Measurements from ENCODE around the gene FMOD. TPM values are rescaled to one million over a fixed set of nuclear protein-coding genes. Genes with fewer than 3 reads are reported as not detected.
"Not testable (repeated sequence)": the region's sequence is repeated elsewhere in the genome, so short reads cannot be mapped to it uniquely, and the experiment has no call there.

The FMOD gene
- total and polyA plus RNA-seq, 2 donors (not counting 1 experiment from before 2014, with no cell fraction given): 3.3 to 9.0 TPM

DNA sequence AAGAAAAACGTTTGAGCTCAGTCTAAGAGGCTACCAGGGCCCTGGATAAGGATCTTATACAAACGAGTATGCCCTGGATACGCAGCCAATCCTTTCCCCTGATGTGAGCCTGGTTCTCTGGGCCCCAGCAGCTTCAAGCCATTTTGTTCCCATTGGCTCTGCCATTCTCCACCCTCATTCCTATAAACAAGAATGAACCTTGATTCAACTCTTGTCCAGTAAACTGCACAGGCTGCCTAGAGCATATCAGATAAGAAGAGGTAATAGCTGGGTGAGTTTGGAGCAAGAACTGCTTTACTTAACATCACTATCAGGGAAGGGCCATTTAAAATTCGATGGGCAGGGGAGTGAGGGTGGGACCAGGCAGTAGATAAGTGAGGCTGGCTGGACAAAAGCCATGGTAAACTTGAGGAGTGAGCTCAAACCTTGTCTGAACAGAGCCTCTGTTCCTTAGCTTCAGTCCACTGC lies 34.3 kb downstream of the FMOD start:
- Histone ChIP-seq H3K27me3 (ENCODE audit: control insufficient read depth, insufficient read depth, low read length) (peaks cover 15% of the 10 kb centered on the region), H4K20me1 (ENCODE audit: control insufficient read depth, extremely low read depth, insufficient read depth, low read length) (no peaks in the 10 kb centered on the region), H3K4me3 (replicated peaks in 1 of 4; ENCODE audit: control extremely low read depth in 1 of 4, insufficient read depth in 1 of 4, low read depth in 3 of 4, low read length in 4 of 4) (no peak overlapping the region), H3K36me3 (ENCODE audit: control insufficient read depth, insufficient read depth, low read length) (no peaks in the 10 kb centered on the region), H3K9me3 (ENCODE audit: control insufficient read depth, insufficient read depth, low read depth, low read length) (no peaks in the 10 kb centered on the region), H2AFZ (ENCODE audit: low read length) (no peak overlapping the region), H3K27ac (ENCODE audit: insufficient read depth, low read length) (no peak overlapping the region), H3K4me1 (ENCODE audit: control insufficient read depth, extremely low read depth, insufficient read depth, low read length) (no peaks in the 10 kb centered on the region), H3K79me2 (ENCODE audit: control insufficient read depth, insufficient read depth, low read length) (no peaks in the 10 kb centered on the region), H3K4me2 (ENCODE audit: extremely low read depth, insufficient read depth, low read length) (no peak overlapping the region), H3K9ac (ENCODE audit: insufficient read depth, low read length) (no peak overlapping the region)
- DNase-seq (ENCODE audit: low read depth in 2 of 2): peak; percentile 42 to 77
- no peak for TF ChIP-seq EZH2 (IDR thresholded peaks at IDR 0.05; ENCODE audit: low read length, missing control alignments)
- TF ChIP-seq, protein P1, sequence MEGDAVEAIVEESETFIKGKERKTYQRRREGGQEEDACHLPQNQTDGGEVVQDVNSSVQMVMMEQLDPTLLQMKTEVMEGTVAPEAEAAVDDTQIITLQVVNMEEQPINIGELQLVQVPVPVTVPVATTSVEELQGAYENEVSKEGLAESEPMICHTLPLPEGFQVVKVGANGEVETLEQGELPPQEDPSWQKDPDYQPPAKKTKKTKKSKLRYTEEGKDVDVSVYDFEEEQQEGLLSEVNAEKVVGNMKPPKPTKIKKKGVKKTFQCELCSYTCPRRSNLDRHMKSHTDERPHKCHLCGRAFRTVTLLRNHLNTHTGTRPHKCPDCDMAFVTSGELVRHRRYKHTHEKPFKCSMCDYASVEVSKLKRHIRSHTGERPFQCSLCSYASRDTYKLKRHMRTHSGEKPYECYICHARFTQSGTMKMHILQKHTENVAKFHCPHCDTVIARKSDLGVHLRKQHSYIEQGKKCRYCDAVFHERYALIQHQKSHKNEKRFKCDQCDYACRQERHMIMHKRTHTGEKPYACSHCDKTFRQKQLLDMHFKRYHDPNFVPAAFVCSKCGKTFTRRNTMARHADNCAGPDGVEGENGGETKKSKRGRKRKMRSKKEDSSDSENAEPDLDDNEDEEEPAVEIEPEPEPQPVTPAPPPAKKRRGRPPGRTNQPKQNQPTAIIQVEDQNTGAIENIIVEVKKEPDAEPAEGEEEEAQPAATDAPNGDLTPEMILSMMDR (conservative IDR thresholded peaks at IDR 0.05 in 1 of 2, IDR thresholded peaks at IDR 0.05 in 1 of 2; ENCODE audit: low read depth in 1 of 2, low read length in 2 of 2): no peak

DNA sequence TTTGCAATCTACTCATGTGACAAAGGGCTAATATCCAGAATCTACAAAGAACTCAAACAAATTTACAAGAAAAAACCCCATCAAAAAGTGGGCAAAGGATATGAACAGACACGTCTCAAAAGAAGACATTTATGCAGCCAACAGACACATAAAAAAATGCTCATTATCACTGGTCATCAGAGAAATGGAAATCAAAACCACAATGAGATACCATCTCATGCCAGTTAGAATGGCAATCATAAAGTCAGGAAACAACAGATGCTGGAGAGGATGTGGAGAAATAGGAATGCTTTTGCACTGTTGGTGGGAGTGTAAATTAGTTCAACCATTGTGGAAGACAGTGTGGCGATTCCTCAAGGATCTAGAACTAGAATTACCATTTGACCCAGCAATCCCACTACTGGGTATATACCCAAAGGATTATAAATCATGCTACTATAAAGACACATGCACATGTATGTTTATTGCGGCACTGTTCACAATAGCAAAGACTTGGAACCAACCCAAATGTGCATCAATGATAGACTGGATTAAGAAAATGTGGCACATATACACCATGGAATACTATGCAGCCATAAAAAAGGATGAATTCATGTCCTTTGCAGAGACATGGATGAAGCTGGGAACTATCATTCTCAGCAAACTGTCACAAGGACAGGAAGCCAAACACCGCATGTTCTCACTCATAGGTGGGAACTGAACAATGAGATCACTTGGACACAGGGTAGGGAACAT lies 36.7 kb downstream of the FMOD start:
- H4K20me1 ChIP-seq (ENCODE audit: control insufficient read depth, extremely low read depth, insufficient read depth, low read length); H3K79me2 ChIP-seq (ENCODE audit: control insufficient read depth, insufficient read depth, low read length); H3K36me3 ChIP-seq (ENCODE audit: control insufficient read depth, insufficient read depth, low read length); H3K9ac ChIP-seq (ENCODE audit: insufficient read depth, low read length); H3K27ac ChIP-seq (ENCODE audit: insufficient read depth, low read length); H3K9me3 ChIP-seq (ENCODE audit: control insufficient read depth, insufficient read depth, low read depth, low read length); H3K4me2 ChIP-seq (ENCODE audit: extremely low read depth, insufficient read depth, low read length); H3K4me3 ChIP-seq (replicated peaks in 1 of 4; ENCODE audit: control extremely low read depth in 1 of 4, insufficient read depth in 1 of 4, low read depth in 3 of 4, low read length in 4 of 4); H3K4me1 ChIP-seq (ENCODE audit: control insufficient read depth, extremely low read depth, insufficient read depth, low read length); H2AFZ ChIP-seq (ENCODE audit: low read length); DNase-seq (ENCODE audit: low read depth in 2 of 2): not testable (repeated sequence)
- peaks cover 10% of the 10 kb centered on the region for H3K27me3 ChIP-seq (ENCODE audit: control insufficient read depth, insufficient read depth, low read length)

DNA sequence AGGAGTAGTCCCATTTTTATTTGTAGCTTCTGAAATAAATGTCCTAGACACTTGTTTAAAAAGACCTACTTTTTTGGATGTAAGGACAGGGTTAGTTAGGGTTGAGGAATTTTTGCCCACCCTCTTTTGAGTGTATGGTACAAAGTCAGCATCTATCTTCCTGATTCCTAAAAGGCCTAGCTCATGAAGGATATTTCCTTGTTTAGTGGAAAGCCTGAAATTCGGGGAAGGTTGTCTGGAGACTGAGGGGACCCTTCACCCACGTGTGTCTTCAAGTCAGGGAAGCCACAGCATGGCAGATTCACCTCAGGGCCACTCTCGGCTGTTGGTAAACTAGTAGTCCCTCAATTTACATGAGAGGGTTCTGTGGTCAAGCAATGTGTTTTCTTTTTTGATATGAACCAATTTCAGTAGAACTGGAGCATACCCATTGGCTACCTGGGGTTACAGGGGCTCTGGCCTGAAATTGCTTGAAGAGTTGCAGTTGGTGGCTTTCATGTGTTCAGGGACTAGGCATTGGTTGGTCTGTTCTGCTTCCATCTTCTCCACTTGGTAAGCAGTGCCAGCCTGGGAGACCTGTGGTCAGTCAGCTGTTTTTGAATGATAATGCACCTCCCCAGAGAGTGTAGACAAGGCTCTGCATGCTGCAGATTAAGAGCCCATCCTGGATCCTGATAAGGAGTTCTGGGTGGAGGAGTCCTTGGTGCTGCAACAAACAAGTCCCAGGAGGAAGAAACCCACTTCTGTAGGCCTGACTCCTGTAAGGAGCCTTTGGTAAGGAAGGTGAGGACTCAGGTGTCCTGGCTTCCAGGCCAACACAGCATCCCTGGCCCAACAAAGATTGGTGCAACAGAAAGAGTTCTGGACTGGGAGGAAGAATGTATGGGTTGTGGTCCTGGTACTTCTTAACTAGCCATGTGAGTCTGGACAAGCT lies 39.3 kb downstream of the FMOD start:
- H3K4me1 ChIP-seq (ENCODE audit: control insufficient read depth, extremely low read depth, insufficient read depth, low read length): no peaks in the 10 kb centered on the region
- no peaks in the 10 kb centered on the region for H3K27me3 ChIP-seq (ENCODE audit: control insufficient read depth, insufficient read depth, low read length)
- no peak for TF ChIP-seq EZH2 (IDR thresholded peaks at IDR 0.05; ENCODE audit: low read length, missing control alignments)
- TF ChIP-seq, protein P1 (conservative IDR thresholded peaks at IDR 0.05 in 1 of 2, IDR thresholded peaks at IDR 0.05 in 1 of 2; ENCODE audit: low read depth in 1 of 2, low read length in 2 of 2): no peak
- no peaks in the 10 kb centered on the region for H3K9me3 ChIP-seq (ENCODE audit: control insufficient read depth, insufficient read depth, low read depth, low read length)
- no peaks in the 10 kb centered on the region for H3K79me2 ChIP-seq (ENCODE audit: control insufficient read depth, insufficient read depth, low read length)
- no peak for DNase-seq (ENCODE audit: low read depth in 2 of 2)
- no peak overlapping the region for H3K4me2 ChIP-seq (ENCODE audit: extremely low read depth, insufficient read depth, low read length)
- H3K27ac ChIP-seq (ENCODE audit: insufficient read depth, low read length): no peak overlapping the region
- H4K20me1 ChIP-seq (ENCODE audit: control insufficient read depth, extremely low read depth, insufficient read depth, low read length): no peaks in the 10 kb centered on the region
- H3K36me3 ChIP-seq (ENCODE audit: control insufficient read depth, insufficient read depth, low read length): no peaks in the 10 kb centered on the region
- H3K4me3 ChIP-seq (replicated peaks in 1 of 4; ENCODE audit: control extremely low read depth in 1 of 4, insufficient read depth in 1 of 4, low read depth in 3 of 4, low read length in 4 of 4): no peak overlapping the region
- H2AFZ ChIP-seq (ENCODE audit: low read length): no peak overlapping the region
- no peak overlapping the region for H3K9ac ChIP-seq (ENCODE audit: insufficient read depth, low read length)
